Heart left ventricle (tissue), 16 donors: ENCODE data around the gene LNP1. TPM values are rescaled to one million over a fixed set of nuclear protein-coding genes. Genes with fewer than 3 reads are reported as not detected.

ENCODE experiments used
- ATAC-seq, 4 donors: fragments of 200-7000 bp; cut with Tn5 transposase; one replicate each; pipeline ENCODE4 v1.9.1; 2020 to 2022; ENCODE audit warnings: moderate library complexity in 4 of 4, mild to moderate bottlenecking in 3 of 4, moderate number of reproducible peaks in 1 of 4
- DNase-seq, 5 donors: peaks; one replicate each; pipeline ENCODE4 v3.0.0-alpha.2; 2020
- H3K27ac ChIP-seq, 12 donors: fragments of 200-600 bp; sonication (generic) in 4 of 12; one replicate each; pipeline versions ENCODE4 v1.5.0 to v1.8.0; 2016 to 2022; ENCODE audit warnings: mild to moderate bottlenecking in 2 of 12
- H3K27me3 ChIP-seq, 9 donors: fragments of 200-600 bp; sonication (generic) in 2 of 9; one replicate each; pipeline versions ENCODE4 v1.5.1 to v1.8.0; 2016 to 2022; ENCODE audit warnings: mild to moderate bottlenecking in 3 of 9
- H3K36me3 ChIP-seq, 9 donors: fragments of 200-600 bp; sonication (generic) in 2 of 9; one replicate each; pipeline versions ENCODE4 v1.5.0 to v1.8.0; 2018 to 2022; ENCODE audit warnings: mild to moderate bottlenecking in 2 of 9
- H3K4me1 ChIP-seq, 12 donors: fragments of 200-600 bp; sonication (generic) in 4 of 12; one replicate each; pipeline versions ENCODE4 v1.5.0 to v1.8.0; 2016 to 2022; ENCODE audit warnings: mild to moderate bottlenecking in 3 of 12
- H3K4me3 ChIP-seq, 12 donors: fragments of 200-600 bp; sonication (generic) in 4 of 12; one replicate each; pipeline versions ENCODE4 v1.5.0 to v1.8.0; 2017 to 2022; ENCODE audit warnings: mild to moderate bottlenecking in 9 of 12, moderate library complexity in 4 of 12
- H3K9me3 ChIP-seq, 12 donors: fragments of 200-600 bp; sonication (generic) in 4 of 12; one replicate each; pipeline versions ENCODE4 v1.5.0 to v1.8.0; 2016 to 2022; ENCODE audit warnings: mild to moderate bottlenecking in 1 of 12
- CTCF ChIP-seq, 12 donors: fragments of 200-600 bp; sonication (generic) in 4 of 12; IDR thresholded peaks; one replicate each; pipeline versions ENCODE4 v1.5.0 to v1.8.0; 2018 to 2022; ENCODE audit warnings: antibody characterized with exemption in 12 of 12, mild to moderate bottlenecking in 5 of 12
- POLR2A ChIP-seq, 2 donors: fragments of 450-650 bp; IDR thresholded peaks; one replicate each; pipeline ENCODE4 v1.6.1; 2017; ENCODE audit warnings: antibody characterized with exemption in 2 of 2, mild to moderate bottlenecking in 2 of 2, moderate library complexity in 2 of 2
- WGBS, 4 donors: extraction: QIAGEN DNeasy Blood & Tissue Kit in 2 of 4; methylation state at CpG; one replicate each; pipeline versions ENCODE4 v1.1.5 to v1.1.7; 2013 to 2018; 5-methylcytosine and 5-hydroxymethylcytosine counted together
- intact Hi-C, 10 donors: fragments of 100-400 bp; cut with DNase I; formaldehyde crosslinking; loops; one replicate each; pipeline versions ENCODE4 v1.11.1 to v1.14.2; 2022
- polyA plus RNA-seq, 2 donors: library from polyadenylated mRNA; stranded (reverse); fragments of 200-250 nt; gene quantifications; one replicate each; pipeline ENCODE4 v1.2.3, GENCODE V29; 2013
- total RNA-seq, 9 donors: library from RNA; depleted of rRNA in 2 of 9; stranded (reverse); fragments of >200 nt in 2 of 9; fragmentation: NEBNext Ultra II Directional in 3 of 9; extraction: Animal tissue kit (Norgen Biotek cat#: 25700) in 3 of 9; gene quantifications; one replicate each; pipeline versions ENCODE4 v1.1.0 to v1.2.4, GENCODE V29; 2016 to 2023
- donor health status: ischemic (EF 13 %, LVEDD 7.1; RV severe dilation, severe dysfunction).
- donor health status: healthy with polysubstance abuse.
- donor health status: DM: no; HTN: yes; CAD: no.
- donor health status: DM: no; HTN: no; CAD: no.
- donor health status: ischemic (EF 25% LVEDD 6.9; RV normal size, moderate dysfunction).
- donor health status: ischemic (EF 25% LVEDD 5.7; RV mildly dilated, moderate dysfunction).
- donor health status: healthy.
- donor health status: DM: yes; HTN: yes; CAD: no.
- donor health status: ischemic (EF 35%, LVEDD 5.7; RV mildly dilated, moderate dysfunction).
- donor health status: nonischemic (EF 11% LVEDD 7.7; RV severe dilation, severe dysfunction).
- donor health status: DM: yes; HTN: yes; CAD: no.
- donor health status: PGD.
- donor health status: ischemic (EF 29% LVEDD 5.4; RV normal size, mild dysfunction).
- donor health status: nonischemic (EF 23%, LVEDD 6.1; RV moderate dilation, normal function).

LNP1 gene
- total and polyA plus RNA-seq, 11 donors = 1.4 to 5.9 (median 3.5) TPM

GRCh38 chr3:100407164-100407563, 5.8 kb downstream of the LNP1 start:
- ATAC-seq (no peak), DNase-seq (no peak)
- Histone ChIP-seq H3K4me1 (peaks cover 0 to 22% (median 12%) of the 10 kb centered on the region in 12 donors), H3K27me3 (no peaks in the 10 kb centered on the region), H3K36me3 (no peaks in the 10 kb centered on the region), H3K4me3 (no peak overlapping the region), H3K9me3 (peaks cover 0 to 30% (median 8%) of the 10 kb centered on the region in 12 donors), H3K27ac (no peak overlapping the region)
- TF ChIP-seq CTCF (IDR thresholded peaks at IDR 0.05) = no peak
- TF ChIP-seq POLR2A (IDR thresholded peaks at IDR 0.05) = no peak
- intact Hi-C loops = loop anchor here in 4 of 10 donors (10.0 kb wide), 4 partner anchors 72 to 1882 kb away; partner anchors contain the start of genes CLDND1 (in 1 of the 4), NIT2 (in 1 of the 4) and TFG (in 1 of the 4)
- WGBS, 4 donors = 67 to 97% (median 84%) methylated on average over 2 of the region's 2 CpGs

GRCh38 chr3:100407977-100408532, 6.7 kb downstream of the LNP1 start:
- WGBS, 4 donors = 88 to 94% (median 92%) methylated on average over 4 of the region's 4 CpGs
- Histone ChIP-seq H3K36me3 (no peaks in the 10 kb centered on the region), H3K9me3 (peaks cover 0 to 30% (median 8%) of the 10 kb centered on the region in 12 donors), H3K27ac (no peak overlapping the region), H3K27me3 (no peaks in the 10 kb centered on the region), H3K4me1 (peaks cover 0 to 13% (median 6%) of the 10 kb centered on the region in 12 donors), H3K4me3 (no peak overlapping the region)
- no peak for TF ChIP-seq CTCF (IDR thresholded peaks at IDR 0.05)
- TF ChIP-seq POLR2A (IDR thresholded peaks at IDR 0.05) = no peak
- ATAC-seq = no peak
- intact Hi-C loops = loop anchor here in 4 of 10 donors (10.0 kb wide), 4 partner anchors 73 to 1883 kb away; partner anchors contain the start of genes CLDND1 (in 1 of the 4), NIT2 (in 1 of the 4) and TFG (in 1 of the 4)
- DNase-seq = no peak

GRCh38 chr3:100411091-100411982, 10.0 kb downstream of the LNP1 start:
- intact Hi-C loops = no loop called here
- H3K36me3 ChIP-seq = no peaks in the 10 kb centered on the region
- no peak for ATAC-seq
- H3K4me1 ChIP-seq = peaks cover 0 to 7% (median 0%) of the 10 kb centered on the region in 12 donors
- peaks cover 0 to 30% (median 8%) of the 10 kb centered on the region in 12 donors for H3K9me3 ChIP-seq
- TF ChIP-seq CTCF (IDR thresholded peaks at IDR 0.05) (no peak), POLR2A (IDR thresholded peaks at IDR 0.05) (no peak)
- no peak for DNase-seq
- no peaks in the 10 kb centered on the region for H3K27me3 ChIP-seq
- H3K27ac ChIP-seq = no peak overlapping the region
- WGBS, 4 donors = 98 to 100% (median 99%) methylated on average over 2 of the region's 2 CpGs
- H3K4me3 ChIP-seq = no peak overlapping the region
